ENCODE data around the gene TMEM25.
"Not testable (repeated sequence)": the region's sequence is repeated elsewhere in the genome, so short reads cannot be mapped to it uniquely, and the experiment has no call there.

The TMEM25 gene

GRCh38 chr11:118530683-118531596 lies at the start of gene TMEM25:
TMEM25 (plus strand) TSS chr11:118531192; CDS start chr11:118531802, 610 bp downstream.
- DNase-seq (ENCODE audit: low spot score) (peak; percentile 76), ATAC-seq (ENCODE audit: low read depth) (peak; percentile 80)
- TF ChIP-seq CTCF (IDR thresholded peaks at IDR 0.05; ENCODE audit: poor library complexity, severe bottlenecking) = no peak
- peak within 1 kb of the TSS; percentile 90 for H3K4me3 ChIP-seq (ENCODE audit: severe bottlenecking)
- H3K27ac ChIP-seq (ENCODE audit: poor library complexity, severe bottlenecking) = peak within 1 kb of the TSS; percentile 25
- no peaks in the 10 kb centered on the region for H3K27me3 ChIP-seq (ENCODE audit: insufficient read depth, poor library complexity, severe bottlenecking)
- peaks cover 6% of the 10 kb centered on the region for H3K4me1 ChIP-seq (ENCODE audit: insufficient read depth, poor library complexity, severe bottlenecking)
- no peaks in the 10 kb centered on the region; the same call in 1 of the 2 replicates for H3K36me3 ChIP-seq (ENCODE audit: low read depth)
- H3K9me3 ChIP-seq (ENCODE audit: severe bottlenecking) = no peaks in the 10 kb centered on the region

GRCh38 chr11:118481238-118481637 lies 49.8 kb upstream of the TMEM25 start:
- ATAC-seq (ENCODE audit: low read depth); DNase-seq (ENCODE audit: low spot score); H3K4me3 ChIP-seq (ENCODE audit: severe bottlenecking); H3K27me3 ChIP-seq (ENCODE audit: insufficient read depth, poor library complexity, severe bottlenecking); H3K4me1 ChIP-seq (ENCODE audit: insufficient read depth, poor library complexity, severe bottlenecking); H3K27ac ChIP-seq (ENCODE audit: poor library complexity, severe bottlenecking); H3K9me3 ChIP-seq (ENCODE audit: severe bottlenecking): not testable (repeated sequence)
- H3K36me3 ChIP-seq (ENCODE audit: low read depth) = peaks cover 90% of the 10 kb centered on the region

- ATAC-seq (ENCODE audit: low read depth) (no peak), DNase-seq (ENCODE audit: low spot score) (no peak)
- H3K27me3 ChIP-seq (ENCODE audit: insufficient read depth, poor library complexity, severe bottlenecking) = no peaks in the 10 kb centered on the region
- H3K36me3 ChIP-seq (ENCODE audit: low read depth) = peaks cover 85% of the 10 kb centered on the region
- no peak for TF ChIP-seq CTCF (IDR thresholded peaks at IDR 0.05; ENCODE audit: poor library complexity, severe bottlenecking)
- H3K4me3 ChIP-seq (ENCODE audit: severe bottlenecking) = no peak overlapping the region
- H3K4me1 ChIP-seq (ENCODE audit: insufficient read depth, poor library complexity, severe bottlenecking) = no peaks in the 10 kb centered on the region
- H3K9me3 ChIP-seq (ENCODE audit: severe bottlenecking) = no peaks in the 10 kb centered on the region
- no peak overlapping the region for H3K27ac ChIP-seq (ENCODE audit: poor library complexity, severe bottlenecking)
Measured at GRCh38 chr11:118484405-118484804, 46.6 kb upstream of the TMEM25 start.

GRCh38 chr11:118485273-118485672 lies 45.7 kb upstream of the TMEM25 start:
- Histone ChIP-seq H3K36me3 (ENCODE audit: low read depth) (peaks cover 85% of the 10 kb centered on the region), H3K27me3 (ENCODE audit: insufficient read depth, poor library complexity, severe bottlenecking) (no peaks in the 10 kb centered on the region), H3K4me1 (ENCODE audit: insufficient read depth, poor library complexity, severe bottlenecking) (no peaks in the 10 kb centered on the region), H3K4me3 (ENCODE audit: severe bottlenecking) (no peak overlapping the region), H3K9me3 (ENCODE audit: severe bottlenecking) (no peaks in the 10 kb centered on the region), H3K27ac (ENCODE audit: poor library complexity, severe bottlenecking) (no peak overlapping the region)
- no peak for TF ChIP-seq CTCF (IDR thresholded peaks at IDR 0.05; ENCODE audit: poor library complexity, severe bottlenecking)
- no peak for DNase-seq (ENCODE audit: low spot score)
- no peak for ATAC-seq (ENCODE audit: low read depth)

GRCh38 chr11:118488480-118489109 lies 42.4 kb upstream of the TMEM25 start:
- H3K4me1 ChIP-seq (ENCODE audit: insufficient read depth, poor library complexity, severe bottlenecking) = no peaks in the 10 kb centered on the region
- ATAC-seq (ENCODE audit: low read depth) (0 out of 3 replicates have a peak, but pooled peaks have one; percentile 36), DNase-seq (ENCODE audit: low spot score) (no peak)
- H3K27ac ChIP-seq (ENCODE audit: poor library complexity, severe bottlenecking) = no peak overlapping the region
- TF ChIP-seq CTCF (IDR thresholded peaks at IDR 0.05; ENCODE audit: poor library complexity, severe bottlenecking) = peak; percentile 94
- no peaks in the 10 kb centered on the region for H3K27me3 ChIP-seq (ENCODE audit: insufficient read depth, poor library complexity, severe bottlenecking)
- H3K4me3 ChIP-seq (ENCODE audit: severe bottlenecking) = no peak overlapping the region
- H3K36me3 ChIP-seq (ENCODE audit: low read depth) = peaks cover 92% of the 10 kb centered on the region
- H3K9me3 ChIP-seq (ENCODE audit: severe bottlenecking) = no peaks in the 10 kb centered on the region
